ENCODE data around the gene CD4.
"Not testable (repeated sequence)": the region's sequence is repeated elsewhere in the genome, so short reads cannot be mapped to it uniquely, and the experiment has no call there.

CD4 gene

GRCh38 chr12:6869049-6870021 lies 80.0 kb downstream of the CD4 start:
- DNase-seq = peak; percentile 92

DNA sequence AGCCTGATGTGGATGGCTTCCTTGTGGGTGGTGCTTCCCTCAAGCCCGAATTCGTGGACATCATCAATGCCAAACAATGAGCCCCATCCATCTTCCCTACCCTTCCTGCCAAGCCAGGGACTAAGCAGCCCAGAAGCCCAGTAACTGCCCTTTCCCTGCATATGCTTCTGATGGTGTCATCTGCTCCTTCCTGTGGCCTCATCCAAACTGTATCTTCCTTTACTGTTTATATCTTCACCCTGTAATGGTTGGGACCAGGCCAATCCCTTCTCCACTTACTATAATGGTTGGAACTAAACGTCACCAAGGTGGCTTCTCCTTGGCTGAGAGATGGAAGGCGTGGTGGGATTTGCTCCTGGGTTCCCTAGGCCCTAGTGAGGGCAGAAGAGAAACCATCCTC lies 81.0 kb downstream of the CD4 start:
- DNase-seq = not testable (repeated sequence)
